HEK293 (cell line): ENCODE results near the gene TIGD3.

Experiments used
- AEBP2 ChIP-seq: fragments of 450-650 bp; formaldehyde crosslinking; IDR thresholded peaks from 2 replicates; pipeline ENCODE4 v1.5.1; 2016; ENCODE audit warnings: missing biosample characterization, missing genetic modification characterization, borderline replicate concordance
- KLF1 ChIP-seq: fragments of 450-650 bp; formaldehyde crosslinking; IDR thresholded peaks from 2 replicates; pipeline ENCODE4 v1.5.1; 2016; ENCODE audit warnings: missing biosample characterization, missing genetic modification characterization
- PRDM6 ChIP-seq: fragments of 450-650 bp; formaldehyde crosslinking; IDR thresholded peaks from 2 replicates; pipeline ENCODE4 v1.5.1; 2017; ENCODE audit warnings: missing biosample characterization, missing genetic modification characterization
- REST ChIP-seq: fragments of 450-650 bp; formaldehyde crosslinking; IDR thresholded peaks from 2 replicates; pipeline ENCODE4 v1.5.1; 2016; ENCODE audit warnings: missing biosample characterization, missing genetic modification characterization
- SP7 ChIP-seq: fragments of 450-650 bp; formaldehyde crosslinking; IDR thresholded peaks from 2 replicates; pipeline ENCODE4 v1.5.1; 2016; ENCODE audit warnings: missing biosample characterization, missing genetic modification characterization
- ZFHX2 ChIP-seq: fragments of 450-650 bp; formaldehyde crosslinking; conservative IDR thresholded peaks from 2 replicates; pipeline ENCODE4 v1.5.1; 2016; ENCODE audit warnings: missing biosample characterization, missing genetic modification characterization
- ZFP41 ChIP-seq: fragments of 450-650 bp; formaldehyde crosslinking; IDR thresholded peaks from 2 replicates; pipeline ENCODE4 v1.5.1; 2016; ENCODE audit warnings: missing biosample characterization, missing genetic modification characterization, borderline replicate concordance
- ZNF221 ChIP-seq: fragments of 450-650 bp; formaldehyde crosslinking; IDR thresholded peaks from 2 replicates; pipeline ENCODE4 v1.5.1; 2017; ENCODE audit warnings: missing biosample characterization, missing genetic modification characterization, borderline replicate concordance
- ZNF24 ChIP-seq: fragments of 450-650 bp; formaldehyde crosslinking; IDR thresholded peaks from 2 replicates; pipeline ENCODE4 v1.5.1; 2016; ENCODE audit warnings: missing biosample characterization, missing genetic modification characterization
- ZNF280D ChIP-seq: fragments of 450-650 bp; formaldehyde crosslinking; IDR thresholded peaks from 2 replicates; pipeline ENCODE4 v1.5.1; 2016; ENCODE audit warnings: missing biosample characterization, missing genetic modification characterization
- ZNF302 ChIP-seq: fragments of 450-650 bp; formaldehyde crosslinking; IDR thresholded peaks from 2 replicates; pipeline ENCODE4 v1.5.1; 2016; ENCODE audit warnings: missing biosample characterization, missing genetic modification characterization, low read depth
- ZNF398 ChIP-seq: fragments of 450-650 bp; formaldehyde crosslinking; IDR thresholded peaks from 2 replicates; pipeline ENCODE4 v1.5.1; 2017; ENCODE audit warnings: missing biosample characterization, missing genetic modification characterization
- ZNF423 ChIP-seq: fragments of 450-650 bp; formaldehyde crosslinking; IDR thresholded peaks from 2 replicates; pipeline ENCODE4 v1.5.1; 2016; ENCODE audit warnings: missing biosample characterization, missing genetic modification characterization
- ZNF433 ChIP-seq: fragments of 450-650 bp; formaldehyde crosslinking; IDR thresholded peaks from 2 replicates; pipeline ENCODE4 v1.5.1; 2016; ENCODE audit warnings: missing biosample characterization, missing genetic modification characterization, low read depth
- ZNF529 ChIP-seq: fragments of 450-650 bp; formaldehyde crosslinking; IDR thresholded peaks from 2 replicates; pipeline ENCODE4 v1.5.1; 2017; ENCODE audit warnings: missing genetic modification characterization, missing biosample characterization; ENCODE audit not compliant: insufficient replicate concordance
- ZNF530 ChIP-seq: fragments of 450-650 bp; formaldehyde crosslinking; IDR thresholded peaks from 2 replicates; pipeline ENCODE4 v1.5.1; 2016; ENCODE audit warnings: low read depth, missing biosample characterization, missing genetic modification characterization
- ZNF670 ChIP-seq: fragments of 450-650 bp; formaldehyde crosslinking; IDR thresholded peaks from 2 replicates; pipeline ENCODE4 v1.5.1; 2016; ENCODE audit warnings: missing biosample characterization, missing genetic modification characterization, low read depth
- ZNF792 ChIP-seq: fragments of 450-650 bp; formaldehyde crosslinking; IDR thresholded peaks from 2 replicates; pipeline ENCODE4 v1.5.1; 2016; ENCODE audit warnings: missing biosample characterization, missing genetic modification characterization
- TF ChIP-seq, protein P1 (sequence below): fragments of 450-650 bp; formaldehyde crosslinking; IDR thresholded peaks from 2 replicates; pipeline ENCODE4 v1.5.1; 2016; ENCODE audit warnings: missing biosample characterization, missing genetic modification characterization
- TF ChIP-seq, protein P2 (sequence below): fragments of 450-650 bp; formaldehyde crosslinking; IDR thresholded peaks from 2 replicates; pipeline ENCODE4 v1.5.1; 2017; ENCODE audit warnings: missing biosample characterization, missing genetic modification characterization
- TF ChIP-seq, protein P3 (sequence below): fragments of 450-650 bp; formaldehyde crosslinking; IDR thresholded peaks from 2 replicates; pipeline ENCODE4 v1.5.1; 2017; ENCODE audit warnings: missing biosample characterization, mild to moderate bottlenecking, missing genetic modification characterization, moderate library complexity

Gene TIGD3

DNA sequence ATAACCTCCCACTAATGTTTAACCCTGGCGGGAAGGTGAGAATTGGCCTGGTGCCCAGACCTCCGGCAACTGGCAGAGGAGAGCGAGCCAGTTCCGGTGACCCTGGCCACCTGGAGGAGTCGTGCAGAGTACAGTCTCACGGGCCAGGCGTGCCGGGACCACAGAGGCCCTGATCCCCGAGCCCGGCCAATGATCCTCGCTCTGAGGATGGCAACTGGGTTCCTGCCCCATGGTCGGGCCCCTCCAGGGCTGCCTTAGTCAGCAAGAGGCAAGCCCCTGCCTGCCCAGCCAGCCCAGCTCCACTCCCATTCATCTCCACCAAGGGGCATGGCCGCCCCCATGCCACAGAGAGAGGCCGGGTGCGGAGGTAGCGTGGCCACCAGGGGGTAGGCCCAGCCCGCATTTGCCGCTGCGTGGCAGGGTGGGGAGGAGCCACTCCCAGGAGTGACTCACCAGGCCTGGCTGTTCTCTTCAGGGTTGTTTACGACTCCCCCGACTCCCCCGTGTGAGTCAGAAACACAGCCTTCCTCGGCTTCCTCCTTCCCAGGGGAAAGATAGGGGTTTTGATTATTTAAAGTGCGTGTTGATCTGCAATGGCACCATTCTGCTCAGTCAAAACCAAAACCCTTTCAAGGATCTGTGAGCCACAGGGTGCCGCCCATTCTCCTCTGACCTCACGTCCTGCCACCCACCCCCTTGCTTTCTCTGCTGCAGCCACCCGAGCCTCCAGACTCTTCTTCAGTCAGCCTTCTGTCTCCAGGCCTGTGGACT, 27.7 kb downstream of the TIGD3 start, which contains the start of gene SLC25A45 (continued):
- TF ChIP-seq ZNF280D (tag by site-specific recombination) (no peak), ZNF302 (no peak), ZNF221 (tag by site-specific recombination) (no peak), ZNF792 (no peak), ZFHX2 (tag by site-specific recombination) (peak; percentile 84), ZNF423 (tag by site-specific recombination) (peak; percentile 99), PRDM6 (tag by site-specific recombination) (no peak), ZNF530 (tag by site-specific recombination) (no peak), AEBP2 (tag by site-specific recombination) (no peak), ZNF398 (tag by site-specific recombination) (peak; percentile 99), ZNF433 (tag by site-specific recombination) (no peak), ZNF24 (peak; percentile 56), ZFP41 (tag by site-specific recombination) (no peak), ZNF529 (tag by site-specific recombination) (no peak), KLF1 (tag by site-specific recombination) (peak; percentile 94), REST (tag by site-specific recombination) (no peak), SP7 (tag by site-specific recombination) (peak; percentile 84), ZNF670 (tag by site-specific recombination) (no peak)
- TF ChIP-seq, protein P1, sequence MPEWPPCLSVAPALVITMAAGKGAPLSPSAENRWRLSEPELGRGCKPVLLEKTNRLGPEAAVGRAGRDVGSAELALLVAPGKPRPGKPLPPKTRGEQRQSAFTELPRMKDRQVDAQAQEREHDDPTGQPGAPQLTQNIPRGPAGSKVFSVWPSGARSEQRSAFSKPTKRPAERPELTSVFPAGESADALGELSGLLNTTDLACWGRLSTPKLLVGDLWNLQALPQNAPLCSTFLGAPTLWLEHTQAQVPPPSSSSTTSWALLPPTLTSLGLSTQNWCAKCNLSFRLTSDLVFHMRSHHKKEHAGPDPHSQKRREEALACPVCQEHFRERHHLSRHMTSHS (tag by site-specific recombination) = no peak
- TF ChIP-seq, protein P2, sequence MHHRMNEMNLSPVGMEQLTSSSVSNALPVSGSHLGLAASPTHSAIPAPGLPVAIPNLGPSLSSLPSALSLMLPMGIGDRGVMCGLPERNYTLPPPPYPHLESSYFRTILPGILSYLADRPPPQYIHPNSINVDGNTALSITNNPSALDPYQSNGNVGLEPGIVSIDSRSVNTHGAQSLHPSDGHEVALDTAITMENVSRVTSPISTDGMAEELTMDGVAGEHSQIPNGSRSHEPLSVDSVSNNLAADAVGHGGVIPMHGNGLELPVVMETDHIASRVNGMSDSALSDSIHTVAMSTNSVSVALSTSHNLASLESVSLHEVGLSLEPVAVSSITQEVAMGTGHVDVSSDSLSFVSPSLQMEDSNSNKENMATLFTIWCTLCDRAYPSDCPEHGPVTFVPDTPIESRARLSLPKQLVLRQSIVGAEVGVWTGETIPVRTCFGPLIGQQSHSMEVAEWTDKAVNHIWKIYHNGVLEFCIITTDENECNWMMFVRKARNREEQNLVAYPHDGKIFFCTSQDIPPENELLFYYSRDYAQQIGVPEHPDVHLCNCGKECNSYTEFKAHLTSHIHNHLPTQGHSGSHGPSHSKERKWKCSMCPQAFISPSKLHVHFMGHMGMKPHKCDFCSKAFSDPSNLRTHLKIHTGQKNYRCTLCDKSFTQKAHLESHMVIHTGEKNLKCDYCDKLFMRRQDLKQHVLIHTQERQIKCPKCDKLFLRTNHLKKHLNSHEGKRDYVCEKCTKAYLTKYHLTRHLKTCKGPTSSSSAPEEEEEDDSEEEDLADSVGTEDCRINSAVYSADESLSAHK (tag by site-specific recombination) = no peak
- TF ChIP-seq, protein P3, sequence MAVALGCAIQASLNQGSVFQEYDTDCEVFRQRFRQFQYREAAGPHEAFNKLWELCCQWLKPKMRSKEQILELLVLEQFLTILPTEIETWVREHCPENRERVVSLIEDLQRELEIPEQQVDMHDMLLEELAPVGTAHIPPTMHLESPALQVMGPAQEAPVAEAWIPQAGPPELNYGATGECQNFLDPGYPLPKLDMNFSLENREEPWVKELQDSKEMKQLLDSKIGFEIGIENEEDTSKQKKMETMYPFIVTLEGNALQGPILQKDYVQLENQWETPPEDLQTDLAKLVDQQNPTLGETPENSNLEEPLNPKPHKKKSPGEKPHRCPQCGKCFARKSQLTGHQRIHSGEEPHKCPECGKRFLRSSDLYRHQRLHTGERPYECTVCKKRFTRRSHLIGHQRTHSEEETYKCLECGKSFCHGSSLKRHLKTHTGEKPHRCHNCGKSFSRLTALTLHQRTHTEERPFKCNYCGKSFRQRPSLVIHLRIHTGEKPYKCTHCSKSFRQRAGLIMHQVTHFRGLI = peak; percentile 46; the same call in 1 of the 2 replicates
